ENCODE results near the gene TP53BP1. TPM values are rescaled to one million over a fixed set of nuclear protein-coding genes. Genes with fewer than 3 reads are reported as not detected.

TP53BP1 gene
- total RNA-seq, 2 experiments from 2014 or later = 43.0 to 44.6 TPM

DNA sequence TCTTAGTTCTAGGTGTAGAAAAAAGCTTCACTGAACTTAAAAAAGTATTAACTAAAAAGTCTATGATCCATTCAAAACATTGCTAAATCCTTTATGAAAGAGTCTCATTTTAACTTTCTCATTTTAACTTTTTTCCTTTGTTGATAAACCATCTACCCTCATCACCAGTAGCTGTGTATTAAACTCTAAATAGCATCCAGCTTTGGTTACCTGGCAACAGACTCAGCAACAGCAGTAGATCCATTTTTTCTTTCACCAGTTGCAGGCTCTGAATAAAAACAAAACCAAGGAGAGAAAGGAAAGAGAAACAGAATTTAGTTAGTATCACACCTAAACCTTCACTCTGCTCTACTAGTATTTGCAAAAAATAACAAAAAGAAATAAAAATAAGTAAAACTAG, 51.6 kb downstream of the TP53BP1 start:
- no peak for DNase-seq
- no peak for ATAC-seq (ENCODE audit: poor library complexity)
- H3K27ac Mint-ChIP-seq = no peak overlapping the region

GRCh38 chr15:43440721-43441281, 52.2 kb downstream of the TP53BP1 start:
- Mint-ChIP-seq H3K9me3 (no peaks in the 10 kb centered on the region), H3K4me1 (ENCODE audit: low read depth) (no peaks in the 10 kb centered on the region), H3K4me3 (no peak overlapping the region), H3K27me3 (no peaks in the 10 kb centered on the region), H3K27ac (no peak overlapping the region), H3K36me3 (ENCODE audit: low read depth) (peaks cover 75% of the 10 kb centered on the region)
- peak; percentile 56 for ATAC-seq (ENCODE audit: poor library complexity)
- intact Hi-C loops (cut with DNase I, micrococcal nuclease) = no loop called here
- Histone ChIP-seq H3K9me3 (ENCODE audit: control insufficient read depth in 1 of 2, insufficient read depth in 1 of 2, low read length in 2 of 2) (no peaks in the 10 kb centered on the region), H3K36me3 (ENCODE audit: insufficient read depth, low read length) (peaks cover 35% of the 10 kb centered on the region), H3K27me3 (ENCODE audit: control insufficient read depth in 1 of 2, insufficient read depth in 2 of 2, low read length in 2 of 2) (no peaks in the 10 kb centered on the region), H3K4me1 (ENCODE audit: insufficient read depth, low read length) (no peaks in the 10 kb centered on the region), H3K4me3 (ENCODE audit: low read length) (no peak overlapping the region), H3K27ac (ENCODE audit: low read depth in 1 of 2, low read length in 2 of 2) (no peak overlapping the region)
- POLR2A ChIA-PET = no interaction called here
- CTCF ChIA-PET = interaction anchor here (2.0 kb wide), 1 partner anchor 73 kb away, joined by 11 read pairs; no protein-coding TSS in a partner anchor
- TF ChIP-seq, protein P1, sequence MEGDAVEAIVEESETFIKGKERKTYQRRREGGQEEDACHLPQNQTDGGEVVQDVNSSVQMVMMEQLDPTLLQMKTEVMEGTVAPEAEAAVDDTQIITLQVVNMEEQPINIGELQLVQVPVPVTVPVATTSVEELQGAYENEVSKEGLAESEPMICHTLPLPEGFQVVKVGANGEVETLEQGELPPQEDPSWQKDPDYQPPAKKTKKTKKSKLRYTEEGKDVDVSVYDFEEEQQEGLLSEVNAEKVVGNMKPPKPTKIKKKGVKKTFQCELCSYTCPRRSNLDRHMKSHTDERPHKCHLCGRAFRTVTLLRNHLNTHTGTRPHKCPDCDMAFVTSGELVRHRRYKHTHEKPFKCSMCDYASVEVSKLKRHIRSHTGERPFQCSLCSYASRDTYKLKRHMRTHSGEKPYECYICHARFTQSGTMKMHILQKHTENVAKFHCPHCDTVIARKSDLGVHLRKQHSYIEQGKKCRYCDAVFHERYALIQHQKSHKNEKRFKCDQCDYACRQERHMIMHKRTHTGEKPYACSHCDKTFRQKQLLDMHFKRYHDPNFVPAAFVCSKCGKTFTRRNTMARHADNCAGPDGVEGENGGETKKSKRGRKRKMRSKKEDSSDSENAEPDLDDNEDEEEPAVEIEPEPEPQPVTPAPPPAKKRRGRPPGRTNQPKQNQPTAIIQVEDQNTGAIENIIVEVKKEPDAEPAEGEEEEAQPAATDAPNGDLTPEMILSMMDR (IDR thresholded peaks at IDR 0.05) = peak; percentile 21
- DNase-seq = peak in 4 of 14 experiments; percentile 10 to 67 (median 49)

More for the DNA sequence above, 51.6 kb downstream of the TP53BP1 start:
- CTCF ChIA-PET = interaction anchor here (0.7 to 2.0 kb wide), 2 partner anchors 73 to 84 kb away, joined by 3 to 11 read pairs; no protein-coding TSS in a partner anchor
- no peak overlapping the region for H3K4me3 ChIP-seq (ENCODE audit: low read length)
- Mint-ChIP-seq H3K4me1 (ENCODE audit: low read depth) (no peaks in the 10 kb centered on the region), H3K27me3 (no peaks in the 10 kb centered on the region), H3K4me3 (no peak overlapping the region), H3K9me3 (no peaks in the 10 kb centered on the region), H3K36me3 (ENCODE audit: low read depth) (peaks cover 76% of the 10 kb centered on the region)
- H3K27ac ChIP-seq (ENCODE audit: low read depth in 1 of 2, low read length in 2 of 2) = no peak overlapping the region
- TF ChIP-seq, protein P1 (IDR thresholded peaks at IDR 0.05) = no peak
- H3K27me3 ChIP-seq (ENCODE audit: control insufficient read depth in 1 of 2, insufficient read depth in 2 of 2, low read length in 2 of 2) = no peaks in the 10 kb centered on the region
- no peaks in the 10 kb centered on the region for H3K9me3 ChIP-seq (ENCODE audit: control insufficient read depth in 1 of 2, insufficient read depth in 1 of 2, low read length in 2 of 2)
- H3K36me3 ChIP-seq (ENCODE audit: insufficient read depth, low read length) = peaks cover 40% of the 10 kb centered on the region
- H3K4me1 ChIP-seq (ENCODE audit: insufficient read depth, low read length) = no peaks in the 10 kb centered on the region
- intact Hi-C loops (cut with DNase I, micrococcal nuclease) = no loop called here
- POLR2A ChIA-PET = no interaction called here

DNA sequence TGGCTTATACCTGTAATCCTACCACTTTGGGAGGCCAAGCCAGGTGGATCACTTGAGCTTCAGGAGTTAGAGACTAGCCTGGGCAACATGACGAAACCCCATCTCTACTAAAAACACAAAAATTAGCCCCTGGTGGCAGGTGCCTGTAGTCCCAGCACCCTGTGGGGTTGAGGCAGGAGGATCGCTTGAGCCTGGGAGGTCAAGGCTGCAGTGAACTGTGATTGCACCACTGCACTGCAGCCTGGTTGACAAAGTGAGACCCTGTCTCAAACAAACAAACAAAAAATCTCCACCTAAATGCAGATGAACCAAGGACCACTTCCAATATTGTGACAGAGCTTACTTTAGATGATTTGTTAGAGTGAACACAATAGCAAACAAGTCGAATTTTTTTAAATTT, 53.7 kb downstream of the TP53BP1 start:
- no peaks in the 10 kb centered on the region for H3K27me3 Mint-ChIP-seq
- Histone ChIP-seq H3K4me1 (ENCODE audit: insufficient read depth, low read length) (no peaks in the 10 kb centered on the region), H3K27ac (ENCODE audit: low read depth in 1 of 2, low read length in 2 of 2) (no peak overlapping the region), H3K27me3 (ENCODE audit: control insufficient read depth in 1 of 2, insufficient read depth in 2 of 2, low read length in 2 of 2) (no peaks in the 10 kb centered on the region), H3K36me3 (ENCODE audit: insufficient read depth, low read length) (peaks cover 27% of the 10 kb centered on the region), H3K4me3 (ENCODE audit: low read length) (no peak overlapping the region), H3K9me3 (ENCODE audit: control insufficient read depth in 1 of 2, insufficient read depth in 1 of 2, low read length in 2 of 2) (no peaks in the 10 kb centered on the region)
- ATAC-seq (ENCODE audit: poor library complexity) (no peak), DNase-seq (no peak)
- no peaks in the 10 kb centered on the region for H3K4me1 Mint-ChIP-seq (ENCODE audit: low read depth)
- TF ChIP-seq, protein P1 (IDR thresholded peaks at IDR 0.05) = no peak
- ChIA-PET CTCF (no interaction called here), POLR2A (no interaction called here)
- no peaks in the 10 kb centered on the region for H3K9me3 Mint-ChIP-seq
- no peak overlapping the region for H3K27ac Mint-ChIP-seq
- intact Hi-C loops (cut with DNase I, micrococcal nuclease) = no loop called here
- no peak overlapping the region for H3K4me3 Mint-ChIP-seq
- H3K36me3 Mint-ChIP-seq (ENCODE audit: low read depth) = peaks cover 69% of the 10 kb centered on the region
